ENCODE measurements around the gene PARD3B.

PARD3B gene

DNA sequence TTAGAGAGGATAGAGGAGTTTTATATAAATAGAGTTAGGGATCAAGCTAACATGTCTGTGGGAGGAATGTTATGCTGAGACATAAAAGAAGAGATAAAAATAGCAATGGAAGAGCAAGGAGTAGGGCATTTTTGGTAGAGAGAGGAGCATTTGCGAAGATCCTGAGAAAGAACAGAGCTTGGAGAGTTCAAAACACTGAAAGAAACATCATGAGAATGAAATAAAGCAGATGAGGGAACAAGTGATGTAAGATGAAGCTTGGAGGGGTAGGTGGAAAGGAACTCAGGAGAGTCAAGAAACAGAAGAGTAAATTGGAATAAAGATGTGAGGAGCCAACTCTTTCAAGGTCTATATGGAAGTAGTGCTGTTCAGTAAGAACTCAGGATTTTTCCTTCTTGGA lies 308.6 kb downstream of the PARD3B start:
- DNase-seq = no peak

DNA sequence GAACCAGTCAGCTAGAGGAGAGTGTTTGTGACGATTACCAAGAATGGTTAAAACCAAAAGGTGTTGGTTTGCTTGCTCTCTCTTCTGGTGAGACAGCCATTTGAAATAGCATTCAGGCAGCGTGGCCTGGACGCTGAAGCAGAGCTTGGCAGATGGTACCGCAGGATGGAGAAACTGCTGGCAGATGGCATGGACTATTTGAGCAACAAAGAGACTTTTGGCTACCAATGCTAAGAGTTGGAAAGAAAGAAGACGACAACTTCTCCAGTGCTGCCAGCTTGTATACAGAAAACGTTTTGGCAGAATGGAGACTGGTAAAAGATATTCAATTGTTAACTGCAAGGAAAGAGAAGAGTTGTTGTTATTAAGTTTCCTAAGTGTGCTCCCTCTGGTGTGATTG lies 315.0 kb downstream of the PARD3B start:
- DNase-seq = no peak

DNA sequence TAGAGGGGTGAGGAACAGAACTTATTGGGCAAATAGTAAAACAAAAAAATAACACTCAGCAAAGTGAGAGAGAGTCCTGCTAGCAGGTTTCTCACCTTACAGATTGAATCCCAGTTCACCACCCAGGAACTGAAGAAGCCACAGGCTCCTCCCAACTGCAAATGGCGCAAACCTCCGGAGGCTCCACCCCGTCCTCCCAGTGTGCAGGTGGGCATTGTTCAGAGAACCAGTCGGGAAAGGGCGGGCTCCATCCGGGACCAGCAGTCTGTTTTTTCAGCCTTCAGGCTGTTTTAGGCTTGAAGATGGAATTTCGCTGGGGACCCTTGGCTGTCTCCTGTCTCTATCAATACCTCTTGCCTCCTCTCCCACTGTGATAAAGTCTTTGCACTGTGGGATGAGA lies 317.5 kb downstream of the PARD3B start:
- no peak for DNase-seq

DNA sequence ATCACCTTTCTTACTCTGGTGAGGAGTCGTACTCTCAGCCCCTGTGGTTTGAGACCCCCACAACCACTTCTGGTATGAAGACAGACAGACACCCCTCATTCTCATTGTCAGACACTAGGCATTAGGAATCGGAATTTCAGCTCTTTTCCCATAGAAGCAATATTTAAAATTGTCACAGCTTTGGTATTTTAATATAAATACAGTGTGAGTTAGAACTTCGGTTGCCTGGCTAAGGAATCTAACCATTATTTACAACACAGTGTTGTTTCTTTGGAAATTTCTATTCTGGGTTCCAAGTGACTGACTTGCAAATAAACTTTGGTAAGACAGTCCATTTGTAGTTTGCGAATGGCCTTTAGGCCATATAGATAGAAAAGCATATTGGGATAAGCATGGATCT lies 318.1 kb downstream of the PARD3B start:
- no peak for DNase-seq

DNA sequence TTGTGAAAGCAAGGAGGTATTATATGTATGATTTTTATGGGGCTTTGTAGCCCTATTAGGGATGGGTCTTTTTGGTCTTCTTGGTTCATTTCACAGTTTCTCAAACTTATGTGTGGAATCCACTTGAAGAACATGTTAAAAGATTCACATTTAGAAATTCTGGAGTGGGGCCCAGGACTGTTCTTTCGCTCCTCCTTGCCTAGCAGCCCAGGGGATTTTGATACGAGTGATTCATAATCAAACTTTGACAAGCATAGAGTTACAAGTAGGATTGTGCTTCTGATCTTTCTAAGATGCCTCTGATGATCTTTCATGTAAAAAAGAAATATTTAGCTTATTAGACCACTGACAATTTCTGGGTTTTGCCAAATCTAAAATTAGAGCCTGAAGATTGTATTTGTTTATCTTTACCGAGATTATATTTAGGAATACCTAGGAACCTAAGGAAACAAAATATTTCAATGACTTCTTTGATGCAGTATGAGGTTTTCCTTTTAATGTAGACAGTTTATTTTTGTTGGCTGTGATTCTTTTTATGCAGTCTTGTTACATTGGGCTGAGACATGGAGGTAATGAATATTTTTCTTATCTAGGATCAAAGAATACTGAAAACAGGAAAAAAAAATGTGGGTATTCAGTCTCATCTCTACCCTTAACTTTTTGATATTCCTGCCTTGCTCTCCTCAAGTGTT lies 324.0 kb downstream of the PARD3B start:
- DNase-seq = peak; percentile 64

DNA sequence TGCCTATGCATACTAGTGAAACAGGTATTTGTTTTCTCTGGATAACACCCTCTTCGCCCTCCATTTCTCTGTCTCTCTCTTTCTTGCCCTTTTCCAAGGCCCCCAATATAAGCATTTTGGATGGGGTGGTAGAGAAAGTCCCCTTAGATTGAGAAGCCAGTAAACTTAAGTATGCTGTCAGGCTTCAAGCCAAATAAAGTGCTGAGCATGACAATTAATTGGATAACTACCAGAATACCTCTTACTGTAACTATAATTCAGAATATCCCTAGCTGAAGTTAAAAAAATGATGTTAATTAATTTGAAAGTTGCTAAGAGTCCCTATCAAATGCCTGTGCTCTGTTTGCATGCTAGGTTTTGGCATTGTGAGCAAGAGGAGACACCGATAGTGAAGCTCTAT lies 324.8 kb downstream of the PARD3B start:
- no peak for DNase-seq

DNA sequence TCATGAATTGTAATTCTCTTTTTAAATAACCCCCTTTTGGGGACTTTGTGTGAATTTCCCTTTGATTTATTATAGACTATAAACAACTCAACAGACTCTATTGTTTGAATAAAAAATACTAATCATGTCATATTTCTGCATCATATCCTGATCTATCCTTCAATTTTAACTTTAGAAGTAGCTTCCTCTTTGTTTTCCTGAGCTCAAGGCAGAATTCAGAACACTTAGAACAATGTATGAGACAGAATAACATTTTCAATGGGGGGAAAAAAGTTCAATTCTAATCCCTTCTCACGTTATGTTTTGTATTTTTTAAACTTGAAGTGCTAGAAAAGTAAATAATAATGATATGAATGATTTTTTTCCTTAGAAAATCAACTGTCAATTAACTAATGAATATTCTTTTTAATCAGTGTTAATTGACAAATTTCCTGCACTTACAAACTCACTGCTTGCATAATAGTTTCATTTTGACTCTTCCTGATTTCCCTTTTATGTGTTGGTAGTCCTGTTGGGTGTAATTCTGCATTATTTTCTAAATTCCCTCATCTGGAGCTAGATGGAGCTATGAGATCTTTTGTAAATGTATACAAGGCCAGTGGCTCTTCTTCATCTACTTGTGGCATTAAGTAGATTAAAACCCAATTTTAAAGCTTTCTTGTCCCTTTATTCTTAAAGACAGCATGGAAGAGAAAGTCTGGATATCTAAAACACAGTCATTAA lies 326.1 kb downstream of the PARD3B start:
- DNase-seq = peak; percentile 70

DNA sequence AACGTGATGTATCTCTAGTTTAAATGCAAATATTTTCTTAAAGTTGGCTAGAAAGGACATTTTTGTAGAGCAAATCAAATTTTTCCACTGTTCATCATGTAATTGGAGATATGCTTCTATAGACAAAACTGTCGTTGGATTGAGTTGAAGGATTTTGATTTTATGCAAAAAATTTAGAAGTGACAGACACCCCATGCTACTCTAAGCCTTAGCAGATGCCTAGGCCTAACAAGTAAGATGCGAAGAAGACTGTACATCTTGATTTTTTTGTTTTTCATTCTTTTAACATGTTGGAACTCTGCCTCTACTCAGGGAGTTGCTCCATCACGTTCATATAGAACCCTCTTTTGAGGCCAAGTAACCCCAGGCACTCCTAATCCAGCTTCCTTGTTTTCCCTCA lies 331.0 kb downstream of the PARD3B start:
- DNase-seq = no peak

DNA sequence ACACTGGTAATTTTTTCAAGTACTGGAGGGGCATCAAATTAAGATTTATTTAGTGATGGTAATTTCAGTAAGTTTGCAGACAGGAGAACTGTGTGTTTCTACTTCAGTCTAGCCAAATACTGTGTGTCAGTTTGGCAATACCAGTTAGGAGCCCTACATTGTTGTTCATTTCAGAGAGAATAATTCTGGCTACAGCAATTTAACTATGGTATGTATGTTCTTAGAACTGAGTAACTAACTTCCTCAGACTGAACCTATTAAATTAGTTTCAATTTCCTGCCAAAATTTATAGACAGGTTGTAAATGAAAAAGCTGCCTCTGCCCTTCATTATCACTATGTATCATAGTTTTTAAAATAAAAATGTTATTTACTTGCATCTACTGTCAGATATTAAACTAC lies 332.4 kb downstream of the PARD3B start:
- DNase-seq = no peak

DNA sequence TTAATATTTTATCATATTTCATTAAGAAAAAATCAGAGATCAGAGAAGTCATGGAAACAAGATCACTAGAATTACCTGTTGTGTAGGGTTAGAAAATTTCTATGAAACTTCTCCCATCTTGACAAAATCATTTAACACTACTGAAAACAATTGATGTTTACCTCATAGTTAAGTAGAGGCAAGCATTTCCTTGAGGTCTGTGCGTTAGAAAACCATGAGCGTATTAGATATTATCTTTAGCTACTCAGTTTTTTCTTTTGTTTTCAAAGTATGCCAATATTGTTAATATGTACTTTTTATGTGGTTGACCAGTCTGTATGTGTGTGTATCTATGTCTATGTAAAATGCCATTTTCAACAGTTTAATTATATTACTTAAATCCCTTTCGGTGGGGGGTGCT lies 335.7 kb downstream of the PARD3B start:
- DNase-seq = no peak

DNA sequence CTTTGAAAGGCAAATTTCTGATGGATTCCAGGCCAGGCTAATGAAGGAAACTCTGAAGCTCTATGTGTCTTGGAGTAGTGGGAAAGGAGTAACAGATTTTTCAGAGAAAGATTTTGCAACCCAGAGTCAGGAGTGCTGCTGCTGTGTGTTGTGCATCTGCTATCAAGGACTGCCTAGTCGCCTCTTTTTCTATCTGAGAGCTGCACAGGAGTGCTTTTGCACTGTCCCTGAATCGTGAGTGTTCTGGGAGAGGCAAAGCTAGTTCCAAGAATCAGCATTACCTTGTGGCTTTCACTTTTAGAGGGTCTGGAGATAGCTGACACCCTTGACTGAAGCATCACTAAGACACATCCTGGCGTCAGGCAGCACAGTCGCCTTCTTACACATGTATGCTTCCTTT lies 336.4 kb downstream of the PARD3B start:
- no peak for DNase-seq

DNA sequence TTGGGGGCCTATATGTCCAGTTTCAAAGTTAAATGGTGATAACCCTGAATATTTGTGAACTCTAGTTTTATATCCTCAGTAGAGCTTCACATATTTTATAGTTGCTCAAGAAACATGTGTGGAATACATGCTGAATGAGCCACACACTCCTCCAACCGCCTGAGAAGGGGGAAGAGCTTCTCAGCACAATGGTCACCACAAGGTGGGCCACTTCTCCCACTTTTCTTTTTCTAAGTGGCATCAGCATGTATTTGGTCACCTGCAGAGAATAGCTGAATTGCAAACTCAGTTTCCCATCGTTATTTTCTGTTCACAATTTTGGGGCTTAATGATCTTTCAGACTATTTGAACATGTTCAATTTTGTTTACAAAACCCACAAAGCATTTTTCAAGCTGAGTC lies 340.5 kb downstream of the PARD3B start:
- peak; percentile 35 for DNase-seq

DNA sequence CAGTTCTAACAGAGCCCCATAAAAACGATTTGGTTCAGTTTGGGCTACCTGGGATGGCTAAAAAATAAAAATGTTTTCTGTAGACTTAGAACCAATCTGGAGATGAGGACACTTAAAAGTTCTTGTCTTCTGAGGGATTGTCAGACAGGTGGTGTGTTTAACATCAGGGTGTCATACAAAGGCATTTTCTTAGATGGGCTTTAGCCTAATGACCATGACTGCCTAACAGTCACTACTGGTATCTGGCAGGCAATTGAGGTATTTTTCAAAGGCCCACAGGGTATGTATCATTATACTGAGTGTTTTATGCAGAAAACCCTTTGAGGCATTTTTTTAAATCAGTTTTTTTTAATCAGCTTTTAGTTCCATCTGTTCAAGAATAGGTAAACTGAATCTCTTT lies 341.4 kb downstream of the PARD3B start:
- DNase-seq = no peak

DNA sequence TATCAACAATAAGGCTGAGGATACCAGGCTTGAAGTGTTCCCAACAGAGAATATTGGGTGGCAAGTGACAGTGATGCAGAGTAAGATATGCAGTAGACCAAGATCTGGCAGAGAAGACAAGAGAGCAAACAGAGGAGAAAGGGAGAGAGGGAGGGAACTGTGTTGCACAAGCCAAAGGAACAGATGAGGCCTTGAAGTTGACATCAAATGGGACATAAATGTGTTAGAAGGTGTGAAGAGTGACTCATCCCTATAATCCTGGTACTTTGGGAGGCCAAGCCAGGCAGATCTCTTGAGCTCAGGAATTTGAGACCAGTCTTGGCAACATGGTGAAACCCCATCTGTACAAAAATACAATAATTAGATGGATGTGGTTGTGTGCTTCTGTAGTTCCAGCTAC lies 342.9 kb downstream of the PARD3B start:
- peak; percentile 18 for DNase-seq

DNA sequence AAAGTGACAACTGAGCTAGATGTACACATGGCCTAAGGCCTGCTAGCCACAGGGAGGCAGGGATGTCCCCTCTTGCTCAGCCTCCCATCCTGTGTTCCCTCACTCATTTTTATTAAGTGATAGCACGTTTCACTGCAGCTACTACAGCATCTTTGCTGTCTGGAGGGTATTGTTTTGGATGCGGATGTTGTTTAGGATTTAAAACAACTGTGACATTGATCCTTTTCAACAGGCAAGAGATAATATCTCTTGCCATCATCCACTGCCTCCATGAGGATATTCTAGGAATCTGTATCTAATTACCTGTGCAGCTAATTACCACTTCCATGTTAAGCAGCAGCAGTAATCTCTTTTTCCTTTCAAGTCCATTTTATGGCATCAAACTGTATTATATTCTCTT lies 345.4 kb downstream of the PARD3B start:
- DNase-seq = no peak

DNA sequence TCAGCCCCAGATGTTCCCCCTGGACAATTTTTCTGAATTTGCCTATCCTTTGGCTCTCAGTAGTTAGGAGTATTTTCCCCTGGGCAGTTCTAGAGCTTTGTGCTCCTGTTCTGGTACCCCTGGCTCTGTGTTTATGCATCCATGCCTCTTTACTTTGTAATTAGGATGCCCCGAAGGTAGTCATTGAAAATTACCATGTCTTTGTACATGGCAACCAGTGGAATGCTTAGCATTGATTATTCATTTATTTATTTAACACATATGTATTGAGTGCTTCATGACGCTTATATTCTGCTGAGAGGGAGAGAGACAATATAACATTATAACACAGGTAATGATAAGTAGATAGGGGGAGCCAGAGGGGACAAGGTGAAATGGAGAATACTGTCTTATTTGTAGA lies 346.5 kb downstream of the PARD3B start:
- DNase-seq = no peak

DNA sequence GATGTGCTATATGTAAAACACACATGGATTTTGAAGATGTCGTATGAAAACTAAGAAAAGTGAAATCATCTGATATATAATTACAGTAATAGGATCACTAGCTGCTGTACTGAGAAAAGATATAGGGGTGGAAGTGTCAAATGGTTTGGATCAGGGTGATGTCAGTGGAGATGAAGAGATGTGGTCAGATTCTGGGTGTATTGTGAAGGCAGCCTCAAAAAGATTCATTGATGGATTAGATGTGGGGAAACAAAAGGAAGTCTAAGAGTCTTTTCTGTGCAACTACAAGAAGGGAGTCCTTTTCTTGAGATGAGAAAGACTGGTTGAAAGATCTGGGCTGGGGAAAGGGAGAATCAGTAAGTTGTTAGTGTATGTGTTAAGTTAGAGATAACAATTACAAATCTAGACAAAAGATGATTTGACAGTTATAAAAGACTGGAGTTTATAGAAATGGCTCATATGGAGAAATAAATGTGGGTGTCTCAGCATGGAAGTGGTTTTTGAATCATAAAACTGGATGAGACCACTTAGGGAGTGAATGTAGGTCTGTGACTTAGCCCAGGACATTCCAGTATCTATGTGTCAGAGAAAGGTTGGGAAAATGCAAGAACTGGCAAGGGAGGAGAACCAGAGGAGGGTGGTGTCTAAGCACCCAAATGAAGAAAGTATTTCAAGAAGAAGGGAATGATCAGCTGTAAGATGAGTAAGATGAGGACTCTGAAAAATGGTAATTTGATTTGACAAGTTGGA lies 347.4 kb downstream of the PARD3B start:
- peak; percentile 82 for DNase-seq

DNA sequence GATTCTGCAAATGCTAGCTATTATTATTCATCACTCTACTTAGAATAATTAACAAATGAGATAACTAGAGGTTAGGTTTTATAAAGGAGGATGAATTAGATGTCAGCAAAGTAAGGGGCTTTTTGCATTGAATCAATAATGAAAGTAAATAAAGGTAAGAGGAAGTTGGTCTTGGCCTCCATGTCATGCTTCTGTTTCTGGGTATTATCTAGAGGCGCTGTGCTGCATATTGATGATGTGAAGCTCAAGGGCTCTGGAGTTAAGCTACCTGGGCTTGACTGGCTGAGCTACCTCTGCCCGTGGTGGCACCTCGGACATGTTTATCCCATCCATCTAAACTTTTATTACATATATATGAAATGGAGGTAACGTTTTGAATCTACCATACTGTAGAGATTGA lies 350.9 kb downstream of the PARD3B start:
- no peak for DNase-seq

DNA sequence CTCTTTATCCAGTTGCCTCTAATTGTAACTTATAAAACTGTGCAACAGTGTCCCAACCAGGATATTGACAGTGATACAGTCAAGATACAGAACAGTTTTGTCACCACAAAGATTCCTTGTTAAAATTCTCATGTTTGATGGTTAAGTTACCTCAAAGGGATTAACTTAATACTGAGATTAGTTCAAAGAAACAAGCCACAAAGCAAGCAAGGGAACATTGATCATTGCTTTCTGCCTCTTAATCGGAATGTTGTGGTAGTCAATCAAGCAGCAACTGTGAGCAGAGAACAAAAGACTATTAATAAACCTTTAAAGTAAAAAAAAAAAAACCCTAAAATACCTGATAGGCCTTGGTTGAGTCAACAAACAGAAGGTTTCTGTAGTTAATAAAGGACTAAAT lies 352.3 kb downstream of the PARD3B start:
- no peak for DNase-seq

DNA sequence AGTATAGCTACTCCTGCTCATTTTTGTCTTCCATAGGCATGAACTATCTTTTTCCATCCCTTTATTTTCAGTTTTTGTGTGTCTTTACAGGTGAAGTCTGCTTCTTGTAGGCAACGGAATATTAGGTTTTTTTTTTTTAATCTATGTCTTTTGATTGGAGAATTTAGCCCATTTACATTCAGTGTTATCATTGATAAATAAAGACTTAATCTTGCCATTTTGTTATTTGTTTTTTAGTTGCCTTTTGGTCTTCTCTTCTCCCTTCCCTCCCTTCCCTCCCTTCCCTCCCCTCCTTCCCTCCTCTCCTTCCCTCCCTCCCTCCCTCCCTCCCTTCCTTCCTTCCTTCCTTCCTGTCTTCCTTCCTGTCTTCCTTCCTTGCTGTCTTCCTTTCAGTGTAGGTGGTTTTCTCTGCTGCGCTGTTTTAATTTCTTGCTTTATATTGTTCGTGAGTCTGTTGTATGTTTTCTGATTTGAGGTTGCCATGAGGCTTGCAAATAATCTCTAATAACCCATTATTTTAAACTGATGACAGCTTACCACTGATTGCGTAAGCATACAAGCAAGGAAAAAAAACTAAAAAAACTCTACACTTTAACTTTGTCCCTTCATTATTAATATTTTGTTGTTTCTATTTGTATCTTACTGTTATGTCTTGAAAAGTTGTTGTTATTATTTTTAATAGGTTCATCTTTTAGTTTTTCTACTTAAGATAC lies 353.8 kb downstream of the PARD3B start:
- peak; percentile 17 for DNase-seq

DNA sequence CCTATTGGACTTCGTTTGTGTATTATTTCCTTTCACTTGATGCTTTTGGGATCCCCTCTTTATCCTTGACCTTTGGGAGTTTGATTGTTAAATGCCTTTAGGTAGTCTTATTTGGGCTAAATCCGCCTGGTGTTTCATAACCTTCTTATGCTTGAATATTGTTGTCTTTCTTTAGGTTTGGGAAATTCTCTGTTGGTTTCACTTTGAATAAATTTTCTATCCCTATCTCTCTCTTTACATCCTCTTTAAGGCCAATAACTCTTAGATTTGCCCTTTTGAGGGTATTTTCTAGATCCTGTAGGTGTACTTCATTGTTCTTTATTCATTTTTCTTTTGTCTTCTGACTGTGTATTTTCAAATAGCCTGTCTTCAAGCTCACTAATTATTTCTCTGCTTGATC lies 354.7 kb downstream of the PARD3B start:
- no peak for DNase-seq

DNA sequence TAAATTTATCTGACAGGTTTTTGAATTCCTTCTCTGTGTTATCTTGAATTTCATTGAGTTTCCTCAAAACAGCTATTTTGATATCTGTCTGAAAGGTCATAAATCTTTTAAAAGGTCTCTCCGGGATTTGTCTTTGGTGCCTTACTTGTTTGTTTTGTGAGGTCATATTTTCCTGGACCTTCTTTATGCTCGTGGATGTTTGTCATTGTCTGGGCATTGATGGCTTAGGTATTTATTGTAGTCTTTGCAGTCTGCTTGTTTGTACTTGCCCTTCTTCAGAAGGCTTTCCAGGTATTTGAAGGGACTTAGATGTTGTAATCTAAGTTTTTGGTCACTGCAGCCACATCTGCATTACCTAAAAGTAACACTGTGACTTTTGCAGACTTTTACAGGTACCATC lies 355.2 kb downstream of the PARD3B start:
- no peak for DNase-seq

DNA sequence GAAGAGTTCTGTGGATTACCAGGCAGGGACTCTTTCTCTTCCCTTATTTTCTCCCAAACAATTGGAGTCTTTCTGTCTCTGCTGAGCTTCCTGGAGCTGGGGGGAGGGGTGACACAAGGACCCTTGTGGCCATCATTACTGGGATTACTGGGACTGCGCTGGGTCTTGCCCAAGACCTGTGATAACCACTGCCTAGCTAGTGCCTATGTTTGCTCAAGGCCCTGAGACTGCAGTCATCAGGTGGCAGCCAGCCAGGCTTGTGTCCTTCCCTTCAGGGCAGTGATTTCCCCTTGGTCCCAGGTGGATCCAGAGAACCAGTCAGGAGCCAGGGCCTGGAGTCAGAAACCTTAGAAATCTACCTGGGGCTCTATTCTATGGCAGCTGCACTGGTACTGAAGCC lies 355.6 kb downstream of the PARD3B start:
- DNase-seq = no peak

DNA sequence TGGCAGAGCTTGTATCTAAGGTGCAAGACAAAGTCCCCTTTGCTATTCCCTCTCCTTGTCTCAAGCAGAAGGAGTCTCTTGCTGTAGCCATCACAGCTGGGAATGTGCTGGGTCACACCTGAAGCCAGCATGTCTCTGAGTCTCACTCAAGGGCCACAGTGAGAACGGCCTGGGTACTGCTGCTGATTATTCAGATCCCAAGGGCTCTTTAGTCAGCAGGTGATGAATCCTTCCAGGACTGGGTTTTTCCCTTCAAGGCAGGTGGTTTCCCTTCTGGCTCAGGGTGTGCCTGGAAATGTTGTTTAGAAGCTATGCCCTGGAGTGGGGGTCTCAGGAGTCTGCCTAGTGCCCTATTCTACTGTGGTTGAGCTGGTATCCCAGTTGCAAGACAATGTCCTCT lies 356.3 kb downstream of the PARD3B start:
- no peak for DNase-seq

Data from fibroblast of upper back skin (primary cell).